Measurements from ENCODE around the gene TEAD1.

The TEAD1 gene

DNA sequence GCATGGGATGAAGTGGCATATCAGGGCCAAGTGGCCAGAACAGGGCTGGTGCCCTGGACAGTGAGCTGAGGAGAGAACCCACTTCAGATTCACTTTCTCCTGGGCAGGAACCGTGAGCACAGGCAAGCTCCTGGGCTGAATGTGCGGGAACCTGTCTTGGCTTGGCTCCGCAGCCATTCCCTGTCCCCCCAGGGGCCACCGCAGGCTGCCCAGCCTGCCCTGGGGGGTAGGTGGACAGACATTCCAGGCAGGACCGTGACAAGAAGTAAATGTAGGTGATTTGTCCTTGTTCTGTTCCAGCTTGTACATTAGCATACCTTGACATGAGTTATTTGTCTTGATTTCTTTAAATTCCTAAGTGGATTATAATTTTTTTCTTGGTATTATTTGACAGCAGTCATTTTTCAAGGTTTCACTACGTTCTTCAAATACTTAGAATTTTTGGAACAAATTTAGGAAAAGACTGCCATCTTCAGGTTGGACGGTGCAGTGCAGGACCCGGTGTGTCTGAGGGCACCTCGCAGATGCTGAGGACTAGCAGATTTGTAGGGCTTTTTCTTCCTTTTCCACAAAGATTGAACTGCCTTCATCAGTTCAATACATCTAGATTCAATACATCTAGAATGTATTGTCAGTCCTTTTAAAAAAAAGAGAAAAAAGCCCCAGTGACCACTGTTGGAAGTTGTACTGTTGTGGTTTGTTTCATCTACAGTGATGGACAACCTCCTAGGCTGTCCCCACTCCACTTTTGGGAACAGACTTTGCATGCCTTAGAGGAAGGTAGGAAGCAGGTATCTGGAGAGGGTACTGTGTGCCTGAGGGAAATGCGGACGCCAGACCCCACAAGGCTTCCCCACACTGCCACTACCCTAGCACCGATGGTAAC is 219.8 kb downstream of the TEAD1 start:
- peak; percentile 78 for TF ChIP-seq CTCF (IDR thresholded peaks at IDR 0.05; ENCODE audit: insufficient read depth, missing control alignments)
- FAIRE-seq (no peak), DNase-seq (ENCODE audit: insufficient read length, low spot score) (no peak)

DNA sequence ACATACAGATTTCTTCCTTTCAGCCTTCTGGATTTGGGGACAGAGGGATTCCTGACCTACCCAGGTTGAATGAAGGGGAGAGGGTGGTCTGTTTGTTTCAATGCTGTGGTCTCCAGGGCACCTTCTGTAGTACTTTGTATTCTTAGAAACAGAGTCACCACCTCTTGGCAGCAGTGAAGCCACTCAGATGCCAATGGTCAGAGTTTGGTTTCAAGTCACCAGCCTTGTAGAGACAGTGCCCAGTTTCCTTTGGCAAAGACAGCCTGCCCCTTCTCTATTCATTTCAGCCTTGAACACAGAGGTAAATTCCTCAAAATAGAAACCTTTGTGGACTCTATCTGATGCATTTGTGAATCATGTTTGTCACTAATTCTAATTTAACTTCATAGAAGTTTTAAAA is 223.2 kb downstream of the TEAD1 start:
- no peak for TF ChIP-seq CTCF (IDR thresholded peaks at IDR 0.05; ENCODE audit: insufficient read depth, missing control alignments)
- no peak for FAIRE-seq
- no peak for DNase-seq (ENCODE audit: insufficient read length, low spot score)

DNA sequence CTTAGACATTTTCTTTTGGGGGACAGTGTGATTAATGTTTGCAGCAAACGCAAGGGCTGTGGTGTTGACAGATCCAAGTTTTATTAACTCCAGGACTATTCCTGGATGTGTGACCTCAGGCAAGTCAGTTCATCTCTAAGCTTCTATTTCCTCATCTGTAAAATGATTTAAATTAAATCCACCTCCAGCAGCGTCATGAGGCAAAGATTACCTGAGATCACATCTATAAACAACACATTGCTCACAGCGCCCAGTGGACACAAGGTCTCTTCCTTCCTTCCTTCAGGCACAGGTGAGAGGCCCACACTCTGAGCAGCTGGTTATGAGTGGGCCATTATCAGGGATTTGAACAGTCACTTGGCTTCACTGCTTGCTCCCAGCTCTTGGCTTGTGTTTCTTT is 223.6 kb downstream of the TEAD1 start:
- FAIRE-seq (no peak), DNase-seq (ENCODE audit: insufficient read length, low spot score) (no peak)
- no peak for TF ChIP-seq CTCF (IDR thresholded peaks at IDR 0.05; ENCODE audit: insufficient read depth, missing control alignments)

DNA sequence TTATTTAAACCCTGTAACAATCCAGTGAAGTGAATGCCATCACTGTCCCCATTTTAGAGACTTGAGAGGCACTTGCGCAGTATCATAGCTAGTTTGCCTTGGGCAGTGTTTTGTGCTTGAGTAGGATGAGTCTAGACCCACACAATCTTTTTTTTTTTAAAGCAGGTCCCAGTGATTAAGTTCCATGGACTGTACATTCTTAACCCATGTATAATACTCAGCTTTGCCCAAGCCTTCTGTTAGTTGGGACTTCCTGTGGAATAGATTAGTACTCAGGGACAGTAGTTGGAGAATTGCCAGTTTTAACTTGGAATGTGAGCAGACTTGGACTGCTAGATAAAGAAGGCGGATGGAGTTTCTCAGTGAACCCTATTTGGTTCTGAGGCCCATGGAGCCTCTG is 226.3 kb downstream of the TEAD1 start:
- FAIRE-seq: no peak
- no peak for DNase-seq (ENCODE audit: insufficient read length, low spot score)
- TF ChIP-seq CTCF (IDR thresholded peaks at IDR 0.05; ENCODE audit: insufficient read depth, missing control alignments): no peak

GRCh38 chr11:12901272-12901671 is 227.1 kb downstream of the TEAD1 start:
- FAIRE-seq (no peak), DNase-seq (ENCODE audit: insufficient read length, low spot score) (no peak)
- TF ChIP-seq CTCF (IDR thresholded peaks at IDR 0.05; ENCODE audit: insufficient read depth, missing control alignments): no peak

- FAIRE-seq (no peak), DNase-seq (ENCODE audit: insufficient read length, low spot score) (no peak)
Observed at GRCh38 chr11:12901874-12902481, 227.8 kb downstream of the TEAD1 start.

More at GRCh38 chr11:12901874-12902481, 227.8 kb downstream of the TEAD1 start:
- TF ChIP-seq CTCF (IDR thresholded peaks at IDR 0.05; ENCODE audit: insufficient read depth, missing control alignments): no peak
